Right hindlimb (tissue), 1 donor: ENCODE results near the gene MESD.

ENCODE experiments used
- DNase-seq: peaks from one replicate; pipeline ENCODE4 v3.0.0-alpha.2; 2018

MESD gene

GRCh38 chr15:80989518-80990478 lies at the start of gene MESD:
Gene MESD (minus strand): TSS chr15:80989819. CDS start chr15:80989791, 28 bp downstream.
- peak; percentile 99 for DNase-seq

GRCh38 chr15:81038975-81039607 lies 49.5 kb upstream of the MESD start:
- DNase-seq, result no peak

DNA sequence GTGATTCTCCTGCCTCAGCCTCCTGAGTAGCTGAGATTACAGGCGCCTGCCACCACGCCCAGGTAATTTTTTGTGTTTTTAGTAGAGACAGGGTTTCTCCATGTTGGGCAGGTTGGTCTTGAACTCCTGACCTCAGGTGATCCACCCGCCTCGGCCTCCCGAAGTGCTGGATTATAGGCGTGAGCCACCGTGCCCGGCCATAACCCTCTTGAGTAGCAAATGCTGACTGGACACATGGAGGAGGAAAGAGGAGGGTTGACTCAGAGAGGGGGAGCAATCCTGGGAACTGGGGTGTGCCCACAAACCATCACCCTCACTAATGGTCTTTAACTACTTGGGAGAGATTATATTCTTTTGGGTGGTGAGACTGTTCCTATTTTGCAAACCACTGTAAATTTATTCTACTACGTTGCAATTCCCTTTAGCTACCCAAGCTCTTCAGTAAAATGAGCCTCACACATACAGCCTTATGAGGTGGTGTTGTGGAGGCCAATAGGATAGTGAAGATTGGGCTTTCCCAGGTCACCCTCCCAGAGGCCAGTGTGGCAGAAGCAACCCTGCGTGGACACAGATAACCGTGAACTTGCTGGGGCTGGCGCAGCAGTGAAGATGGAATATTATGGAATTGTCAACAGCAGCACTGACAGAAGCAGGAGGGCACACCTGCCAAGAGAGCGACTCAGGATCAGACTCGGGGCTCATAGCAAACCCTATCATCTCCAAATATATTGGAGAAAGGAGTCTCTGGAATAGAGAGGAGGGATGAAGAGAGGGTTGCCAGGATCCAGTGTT lies 48.5 kb upstream of the MESD start:
- no peak for DNase-seq

DNA sequence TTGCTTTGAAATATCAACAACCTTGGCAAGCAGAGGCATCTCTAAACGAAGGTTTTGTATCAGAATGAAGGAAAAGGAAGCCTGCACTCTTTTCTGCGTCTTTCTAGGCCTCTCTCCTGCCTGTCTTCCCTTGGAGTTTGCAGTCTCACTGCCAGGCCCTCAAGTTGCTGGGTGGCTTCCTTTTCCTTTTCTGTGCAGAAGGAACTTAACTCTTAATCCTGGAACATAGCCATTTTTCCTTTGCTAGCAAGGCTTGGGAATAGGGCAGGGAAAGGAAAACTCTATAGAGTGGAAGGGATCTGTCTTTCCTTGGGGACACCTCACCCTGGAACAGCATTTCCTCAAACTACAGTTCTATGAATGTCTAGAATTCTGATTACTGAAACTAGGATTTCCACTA lies 43.9 kb upstream of the MESD start:
- DNase-seq, result no peak

DNA sequence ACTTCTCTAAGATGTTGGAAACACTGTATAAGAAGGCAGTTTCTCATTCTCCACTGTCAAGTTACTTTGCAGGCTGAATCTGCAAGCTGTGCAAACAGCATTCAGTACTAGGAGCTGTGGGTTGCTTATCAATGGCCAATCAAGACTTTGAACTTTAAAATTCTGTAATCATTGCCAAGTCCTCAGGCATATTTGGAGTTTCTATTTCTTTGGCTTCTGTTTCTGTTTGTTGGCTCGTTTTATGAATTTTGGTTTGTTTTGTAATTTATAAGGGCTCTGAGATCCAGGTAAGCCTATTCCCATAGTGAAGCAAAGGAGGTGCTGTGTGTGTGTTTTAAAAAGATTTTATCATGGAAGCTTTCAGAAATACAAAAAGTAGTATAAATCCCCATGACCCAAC lies 43.2 kb upstream of the MESD start:
- DNase-seq, result no peak

GRCh38 chr15:81032355-81032754 lies 42.7 kb upstream of the MESD start:
- DNase-seq, result no peak

GRCh38 chr15:81031203-81031602 lies 41.6 kb upstream of the MESD start:
- no peak for DNase-seq

DNA sequence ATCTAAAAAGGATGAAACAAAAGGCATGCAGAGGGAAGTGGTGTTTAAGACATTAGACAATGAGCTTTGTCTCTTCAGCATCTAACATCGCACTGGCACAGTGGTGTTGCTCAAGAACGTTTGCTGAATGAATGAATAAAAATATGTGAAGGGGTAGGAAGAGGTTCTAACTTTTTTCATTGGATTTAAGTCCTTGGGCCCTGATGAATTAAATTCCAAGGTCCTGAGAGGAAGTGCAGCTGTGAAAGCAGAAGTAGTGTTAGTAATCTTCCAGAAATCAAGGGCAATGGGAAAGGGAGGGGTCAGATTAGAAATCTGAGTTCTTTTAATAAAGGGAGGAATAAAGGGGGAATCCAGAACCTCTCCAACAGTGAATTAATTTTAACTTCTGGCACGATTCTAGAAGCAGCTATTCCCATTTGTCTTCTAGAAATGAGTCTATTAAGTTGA lies 40.7 kb upstream of the MESD start:
- no peak for DNase-seq

DNA sequence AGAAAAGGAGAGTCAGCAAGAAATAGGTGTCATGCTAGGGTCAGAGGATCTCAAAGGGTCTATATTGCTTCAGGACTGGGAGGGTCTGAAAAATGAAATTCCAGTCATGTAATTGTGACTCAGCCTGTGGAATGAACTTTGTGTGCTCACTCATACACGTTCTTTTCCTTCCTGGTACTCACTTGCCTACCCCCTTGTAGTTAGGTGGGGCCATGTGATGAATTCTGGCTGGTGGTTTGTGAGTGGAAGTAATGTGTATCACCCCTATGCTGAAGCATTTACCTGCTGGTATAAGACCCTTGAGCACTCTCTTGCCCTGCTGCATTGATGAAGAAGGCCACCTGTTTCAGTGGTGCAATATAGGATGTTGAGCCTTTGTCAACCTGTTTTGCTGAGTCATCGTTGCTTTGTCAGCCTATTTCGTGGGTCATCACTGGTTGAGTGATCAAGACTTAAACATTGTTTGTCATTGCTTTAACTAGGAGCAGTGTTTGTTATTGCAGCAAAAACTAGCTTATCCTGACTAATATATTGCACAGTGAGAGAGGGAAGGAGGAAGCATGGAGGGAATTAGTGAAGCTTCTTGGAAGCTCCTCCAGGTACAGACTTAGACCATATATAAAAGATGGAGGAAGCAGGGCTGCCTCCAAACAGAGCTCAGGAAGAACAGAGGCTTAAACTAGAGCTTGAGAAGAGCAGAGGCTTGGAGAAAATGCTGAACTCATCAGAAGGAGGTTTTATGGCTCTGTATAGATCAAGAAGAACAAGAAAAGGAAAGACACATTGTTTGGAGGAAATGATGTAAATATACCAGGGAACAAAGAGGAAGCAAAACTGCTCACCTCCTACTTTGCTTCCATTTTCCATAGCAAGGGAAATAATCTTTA lies 40.0 kb upstream of the MESD start:
- no peak for DNase-seq

DNA sequence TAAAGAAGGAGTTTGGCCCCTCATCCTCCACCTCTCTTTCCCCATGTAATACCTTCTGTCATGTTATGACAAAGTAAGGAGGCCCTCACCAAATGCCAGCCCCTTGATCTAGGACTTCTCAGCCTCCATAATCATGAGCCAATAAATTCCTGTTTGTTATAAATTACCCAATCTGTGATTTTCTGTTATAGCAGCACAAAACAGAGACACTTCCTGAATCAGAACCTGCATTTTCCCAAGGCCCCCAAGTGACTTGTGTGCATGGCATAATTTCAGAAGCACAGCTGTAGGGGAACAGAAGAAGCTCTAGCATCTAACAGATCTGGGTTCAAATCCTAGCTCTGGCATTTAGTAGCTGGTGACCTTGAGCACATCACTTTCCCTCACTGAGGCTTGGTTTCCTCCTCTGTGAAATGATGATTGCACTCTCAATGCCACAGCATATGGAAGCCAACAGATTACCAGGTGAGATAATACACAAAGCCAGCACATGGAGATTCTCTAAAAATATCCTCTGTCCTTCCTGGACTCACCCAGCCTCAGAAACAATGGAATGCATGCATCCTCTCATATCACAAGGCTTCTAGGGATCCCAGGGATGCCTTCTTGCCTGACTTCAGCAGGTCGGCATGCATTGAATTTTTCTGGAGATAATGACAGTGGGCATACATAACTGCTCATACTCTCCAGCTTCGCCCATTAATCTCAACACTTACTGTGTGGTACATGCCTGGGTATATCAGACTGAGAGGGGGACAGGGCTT lies 37.4 kb upstream of the MESD start:
- DNase-seq, result no peak

GRCh38 chr15:81025721-81026370 lies 36.2 kb upstream of the MESD start:
- no peak for DNase-seq

DNA sequence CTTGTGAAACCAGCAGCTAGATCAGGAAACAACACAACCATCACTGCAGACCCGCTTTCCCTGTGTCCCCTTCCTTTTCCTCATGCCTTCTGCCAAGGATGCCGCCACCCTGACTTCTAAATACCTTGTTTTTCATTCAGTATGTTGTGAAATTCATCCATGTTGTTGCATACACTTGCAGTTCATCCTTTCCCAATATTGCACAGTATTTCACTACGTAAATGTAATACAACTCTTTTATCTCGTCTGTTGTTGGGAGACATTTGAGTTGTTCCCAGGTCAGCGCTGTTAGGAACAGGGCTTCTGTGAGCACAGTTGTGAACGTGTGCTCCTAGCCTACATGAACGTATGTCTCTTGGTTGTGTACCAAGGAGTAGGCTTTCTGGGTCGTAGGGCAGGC lies 35.3 kb upstream of the MESD start:
- DNase-seq, result no peak

DNA sequence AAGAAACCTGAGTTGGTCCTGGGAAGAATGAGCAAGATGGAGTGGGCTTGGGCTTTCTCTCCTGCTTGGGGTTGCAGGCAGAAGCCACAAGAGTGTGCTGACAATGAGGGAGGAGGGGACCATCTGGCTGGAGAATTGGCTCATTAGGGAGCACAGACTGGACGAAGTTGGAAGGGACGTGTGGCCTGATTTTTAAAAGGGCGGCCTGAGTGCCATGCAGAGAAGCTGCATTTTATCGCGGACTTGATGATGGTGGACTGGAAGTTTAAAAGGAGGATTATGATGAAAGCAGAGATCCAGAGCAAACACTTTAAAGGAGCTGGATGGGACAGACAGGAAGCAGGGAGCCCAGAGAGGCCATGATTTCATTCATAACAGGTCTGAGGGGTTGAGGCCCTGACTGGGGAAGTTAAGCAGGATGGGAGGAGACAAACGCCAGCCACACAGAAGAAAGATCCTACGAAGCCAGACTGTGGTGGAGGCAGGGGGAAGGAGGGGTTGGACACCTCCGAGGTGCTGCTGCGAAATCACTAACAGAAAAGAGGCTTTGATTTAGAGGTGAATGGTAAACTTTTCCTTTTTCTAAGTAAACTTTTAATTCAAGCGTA lies 34.8 kb upstream of the MESD start:
- peak; percentile 68 for DNase-seq

DNA sequence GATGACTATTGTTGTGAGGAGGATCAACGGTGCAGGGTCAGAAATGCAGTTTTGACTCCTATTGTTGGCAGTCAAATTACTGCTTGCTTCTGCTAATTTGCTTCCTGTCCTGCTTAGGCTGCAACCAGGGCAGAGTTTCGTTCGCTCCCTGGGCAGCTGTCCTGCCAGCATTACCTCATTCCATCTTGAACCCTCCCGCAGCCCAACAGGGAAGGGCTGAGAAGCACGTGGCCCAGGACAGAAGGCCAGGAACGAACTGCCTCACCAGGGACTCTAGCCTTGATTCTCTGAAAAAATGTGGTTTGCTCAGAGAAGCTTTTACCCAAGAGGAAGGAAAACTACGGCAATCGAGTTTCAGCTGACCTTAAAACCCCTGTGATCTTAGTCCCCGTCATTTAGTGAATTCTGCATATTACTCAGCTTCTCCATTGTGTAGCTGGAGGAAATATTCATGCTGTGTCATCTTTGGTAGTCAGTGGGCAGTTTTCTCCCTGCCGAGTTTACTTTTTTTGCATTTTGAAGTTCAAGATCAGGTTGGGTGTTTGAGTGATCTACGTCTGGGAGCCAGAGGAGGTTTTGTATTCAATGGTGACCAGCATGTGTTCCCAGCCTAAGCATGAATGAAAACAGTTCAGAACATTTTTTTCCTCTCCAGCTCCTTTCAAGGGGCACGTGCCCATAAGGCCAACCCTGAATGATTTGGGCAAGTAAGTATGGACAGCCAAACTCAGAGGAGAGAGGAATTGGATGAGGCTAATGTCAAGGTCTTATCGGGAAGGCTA lies 34.1 kb upstream of the MESD start:
- DNase-seq, result peak; percentile 65

DNA sequence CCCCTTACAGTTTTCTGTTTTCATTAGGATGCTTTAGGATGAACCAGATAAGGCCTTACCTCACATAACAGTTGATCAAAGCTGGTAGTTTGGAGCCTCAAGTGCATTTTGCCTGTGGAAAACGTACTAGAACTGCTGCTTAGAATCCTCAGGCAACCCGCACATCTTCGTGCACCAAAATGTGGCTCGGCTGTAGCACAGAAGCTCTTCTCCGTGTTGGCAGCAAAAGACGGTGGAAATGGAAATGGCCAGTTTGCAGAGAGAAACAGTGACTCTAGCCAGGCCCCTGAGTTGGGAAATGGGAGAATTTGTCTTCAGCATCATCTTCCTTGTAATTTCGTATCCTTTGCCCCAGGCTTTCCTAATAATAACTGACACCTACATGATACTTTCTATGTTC lies 31.7 kb upstream of the MESD start:
- no peak for DNase-seq

DNA sequence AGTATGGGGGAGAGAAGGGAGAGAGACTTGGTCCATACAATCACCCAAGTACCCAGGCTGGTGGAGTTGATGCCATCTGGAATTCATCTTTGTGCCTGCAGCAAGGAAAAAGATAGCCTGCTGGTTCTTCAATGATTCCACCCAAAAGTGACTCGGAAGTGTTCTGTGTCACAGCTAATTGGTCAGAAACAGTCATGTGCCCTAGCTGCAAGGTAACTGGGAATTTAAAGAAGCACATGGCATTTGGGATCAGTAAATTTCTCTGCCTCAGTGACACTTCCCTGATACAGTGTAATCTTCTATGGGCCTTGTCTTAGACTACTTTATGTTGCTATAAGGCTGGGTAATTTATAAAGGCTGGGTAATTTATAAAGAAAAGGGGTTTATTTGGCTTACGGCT lies 28.6 kb upstream of the MESD start:
- no peak for DNase-seq

DNA sequence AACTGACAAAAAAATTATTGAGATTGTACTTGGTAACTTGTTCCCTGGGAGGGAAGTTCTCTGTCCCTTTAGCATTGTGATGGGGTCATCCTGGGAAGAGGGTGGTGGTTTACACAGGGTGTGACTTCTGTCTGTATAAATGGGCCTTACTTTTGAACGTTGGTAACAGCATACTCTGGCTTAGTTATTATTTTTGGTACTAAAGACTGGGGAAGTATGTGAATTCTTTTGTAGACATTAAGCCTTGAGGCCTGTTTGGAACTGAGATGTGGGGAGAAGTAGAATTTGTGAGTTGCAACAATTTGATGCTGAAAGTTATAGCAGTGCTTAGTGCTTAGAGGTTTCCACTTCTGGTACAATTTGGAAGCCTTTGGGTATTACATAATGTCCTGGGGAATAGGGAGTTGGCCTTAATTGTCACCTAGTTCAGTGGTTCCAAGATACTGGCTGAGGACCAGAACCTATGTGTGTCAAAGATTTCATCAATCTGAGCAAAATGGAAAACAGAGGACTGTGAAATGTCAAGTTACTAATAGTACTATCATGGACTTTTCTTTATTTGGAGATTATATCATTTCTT lies 27.0 kb upstream of the MESD start:
- no peak for DNase-seq

DNA sequence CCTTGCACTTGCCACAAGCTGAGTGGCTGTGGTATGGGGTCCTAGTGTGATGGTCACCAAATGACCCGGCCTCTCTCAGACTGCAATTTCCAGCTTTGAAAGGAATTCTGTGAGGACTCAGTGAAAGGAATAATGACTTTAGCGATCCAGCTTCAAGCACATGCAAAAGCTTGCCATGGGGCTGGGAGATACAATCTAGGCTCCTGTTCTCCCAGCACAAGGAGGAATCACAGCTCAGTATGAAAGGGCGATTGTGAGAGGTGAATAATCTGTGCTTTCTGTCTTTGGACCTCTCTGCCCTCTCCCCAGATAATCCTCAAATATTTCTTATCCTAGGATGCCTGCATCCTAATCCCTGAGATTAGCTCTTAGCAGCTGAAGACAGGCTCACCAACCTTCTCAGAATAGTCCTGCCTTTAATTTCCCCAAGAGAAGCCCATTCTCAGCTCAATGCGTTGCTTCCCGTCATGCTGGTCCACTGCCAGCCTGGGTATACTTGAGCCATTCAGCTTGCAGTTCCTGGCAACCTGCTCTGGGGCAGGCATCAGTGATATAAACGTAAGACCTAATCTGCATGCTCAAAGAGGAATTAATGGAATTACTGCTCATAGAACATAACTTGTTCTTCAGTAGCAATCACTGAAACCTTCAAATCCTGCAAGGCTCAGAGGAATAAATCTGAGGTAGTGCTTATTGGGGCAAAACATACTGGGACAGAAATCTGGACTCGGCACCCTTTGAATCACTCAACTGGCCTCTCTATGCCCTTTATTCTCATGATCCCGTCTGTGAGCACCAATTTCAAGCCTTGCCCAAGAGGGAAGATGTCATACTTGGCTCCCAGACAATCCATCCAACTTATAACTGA lies 26.2 kb upstream of the MESD start:
- DNase-seq, result no peak
